ENCODE measurements around the gene TNFRSF18. TPM values are rescaled to one million over a fixed set of nuclear protein-coding genes. Genes with fewer than 3 reads are reported as not detected.
"Not testable (repeated sequence)": the region's sequence is repeated elsewhere in the genome, so short reads cannot be mapped to it uniquely, and the experiment has no call there.

The TNFRSF18 gene
- total RNA-seq, 1 donor from 2014 or later: not detected

GRCh38 chr1:1179983-1180861 is 26.2 kb downstream of the TNFRSF18 start:
- no peak for DNase-seq (ENCODE audit: low spot score)
- no peak for ATAC-seq

DNA sequence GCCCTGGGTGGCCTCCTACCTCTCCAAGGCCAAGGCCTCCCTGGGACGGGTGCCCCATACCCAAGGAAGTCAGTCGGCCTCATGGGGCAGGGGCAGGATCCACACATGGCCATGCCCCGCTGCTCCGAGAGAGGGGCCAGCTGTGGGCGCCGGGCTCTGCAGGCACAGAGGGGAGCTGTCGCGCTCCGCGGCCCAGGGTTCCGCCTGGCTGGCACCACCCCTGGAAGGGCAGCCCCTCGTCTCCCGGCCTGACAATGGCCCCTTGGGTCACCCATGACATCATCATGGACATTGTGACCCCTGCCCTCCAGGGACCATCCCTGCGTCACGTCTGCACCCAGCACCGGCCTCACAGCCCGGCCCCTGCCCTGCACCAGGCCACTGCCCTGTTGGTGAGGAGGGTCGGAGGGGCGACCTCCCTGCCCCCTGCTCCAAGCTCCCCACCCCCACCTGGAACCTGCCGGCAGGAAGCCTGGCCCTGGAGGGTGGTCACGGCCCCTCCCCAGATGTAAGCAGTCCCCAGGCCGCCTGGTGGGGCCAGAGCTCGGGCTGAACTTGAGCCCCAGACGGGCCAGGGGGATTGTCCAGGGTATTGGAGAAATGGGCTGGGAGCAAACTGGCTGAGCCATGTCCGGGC is 26.9 kb downstream of the TNFRSF18 start:
- no peak for ATAC-seq

GRCh38 chr1:1178794-1179331 is 27.5 kb downstream of the TNFRSF18 start:
- DNase-seq (ENCODE audit: low spot score) (no peak), ATAC-seq (no peak)

More for the DNA sequence above, 26.9 kb downstream of the TNFRSF18 start:
- no peak for DNase-seq (ENCODE audit: low spot score)

GRCh38 chr1:1177452-1178206 is 28.8 kb downstream of the TNFRSF18 start:
- DNase-seq (ENCODE audit: low spot score) (no peak), ATAC-seq (no peak)

DNA sequence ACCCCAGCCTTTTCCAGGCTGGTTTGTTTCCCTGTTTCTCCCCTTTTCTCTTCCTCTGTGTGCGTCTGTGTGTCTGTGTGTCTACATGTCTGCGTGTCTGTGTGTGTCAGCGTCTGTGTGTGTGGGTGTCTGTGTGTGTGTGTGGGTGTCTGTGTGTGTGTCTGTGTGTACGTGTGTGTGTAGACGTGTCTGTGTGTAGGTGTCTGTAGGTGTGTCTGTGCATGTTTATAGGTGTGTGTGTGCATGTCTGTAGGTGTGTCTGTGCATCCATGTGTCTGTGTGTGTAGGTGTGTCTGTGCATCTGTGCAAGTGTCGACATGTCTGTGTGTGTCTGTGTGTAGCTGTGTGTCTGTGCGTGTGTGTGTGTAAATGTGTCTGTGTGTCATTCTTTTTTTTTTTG is 29.5 kb downstream of the TNFRSF18 start:
- DNase-seq (ENCODE audit: low spot score): no peak
- ATAC-seq: no peak

DNA sequence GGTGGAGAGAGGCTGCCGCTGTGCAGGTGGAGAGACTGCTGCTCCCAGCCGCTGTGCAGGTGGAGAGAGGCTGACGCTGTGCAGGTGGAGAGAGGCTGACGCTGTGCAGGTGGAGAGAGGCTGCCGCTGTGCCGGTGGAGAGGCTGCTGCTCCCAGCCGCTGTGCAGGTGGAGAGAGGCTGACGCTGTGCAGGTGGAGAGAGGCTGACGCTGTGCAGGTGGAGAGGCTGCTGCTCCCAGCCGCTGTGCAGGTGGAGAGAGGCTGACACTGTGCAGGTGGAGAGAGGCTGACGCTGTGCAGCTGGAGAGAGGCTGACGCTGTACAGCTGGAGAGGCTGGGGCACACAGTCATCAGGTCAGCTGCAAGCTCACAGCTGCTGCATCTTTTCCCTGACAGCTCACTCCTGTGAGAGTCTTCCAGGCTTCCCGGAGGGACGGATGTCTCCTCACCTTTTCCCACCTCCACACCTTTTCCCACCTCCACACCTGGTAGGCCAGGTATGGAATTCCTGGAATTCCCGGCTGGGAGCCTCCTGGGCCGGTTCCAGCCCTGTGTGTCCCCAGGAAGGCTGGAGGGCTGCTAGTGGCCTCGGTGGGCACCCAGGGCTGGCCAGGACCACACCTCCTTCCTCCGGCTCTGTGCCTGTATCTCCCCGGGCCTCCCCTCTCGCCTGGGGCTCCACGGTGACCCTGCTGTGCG is 30.2 kb downstream of the TNFRSF18 start:
- not testable (repeated sequence) for ATAC-seq; DNase-seq (ENCODE audit: low spot score)

- DNase-seq (ENCODE audit: low spot score) (no peak), ATAC-seq (no peak)
These were observed 30.9 kb downstream of the TNFRSF18 start for GRCh38 chr1:1175221-1176062.

GRCh38 chr1:1173793-1174415 is 32.5 kb downstream of the TNFRSF18 start, which contains the start of gene TTLL10:
Gene TTLL10, plus strand, starts transcription at chr1:1173880. Its CDS starts 5,336 bp downstream, at chr1:1179216.
- ATAC-seq: no peak
- DNase-seq (ENCODE audit: low spot score): no peak

DNA sequence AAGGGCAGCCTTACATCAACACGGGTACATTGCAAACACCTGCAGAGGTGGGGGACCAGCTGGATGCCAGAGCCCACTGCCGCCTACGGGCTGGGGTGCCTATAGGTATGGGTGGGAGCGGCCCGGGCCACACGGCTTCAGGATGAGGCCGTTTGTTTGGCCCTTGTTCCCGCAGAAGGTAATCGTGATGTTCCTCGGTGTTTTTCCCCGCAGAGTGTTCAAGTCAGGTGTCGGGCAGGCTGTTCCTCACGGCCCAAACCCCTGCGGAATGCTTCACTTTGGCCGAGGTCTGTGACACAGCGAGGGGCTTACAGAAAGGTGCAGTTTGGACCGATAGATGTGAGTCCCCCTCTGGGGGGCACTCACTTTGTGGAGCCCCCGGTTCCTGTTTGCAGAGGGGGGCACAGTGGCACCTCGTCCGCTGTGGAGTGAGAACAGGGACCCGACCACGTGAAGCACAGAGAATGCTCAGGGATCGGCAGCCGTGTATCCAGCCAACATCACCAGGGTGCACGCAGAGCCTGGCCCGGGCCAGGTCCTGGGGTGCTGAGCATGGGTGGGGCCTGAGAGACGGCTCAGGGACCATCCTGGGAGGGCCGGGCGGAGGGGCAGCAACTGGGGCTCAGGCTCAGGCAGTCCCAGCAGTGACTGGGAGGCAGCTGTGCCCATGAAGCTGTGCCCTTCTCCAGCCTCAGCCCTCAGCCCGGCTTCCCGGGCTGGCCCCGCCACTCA is 33.2 kb downstream of the TNFRSF18 start:
- ATAC-seq (no peak), DNase-seq (ENCODE audit: low spot score) (no peak)

- DNase-seq (ENCODE audit: low spot score) (no peak), ATAC-seq (no peak)
These were observed 34.6 kb downstream of the TNFRSF18 start for GRCh38 chr1:1171546-1172340.

- no peak for DNase-seq (ENCODE audit: low spot score)
- ATAC-seq: no peak
These were observed 35.2 kb downstream of the TNFRSF18 start for GRCh38 chr1:1171161-1171545.

DNA sequence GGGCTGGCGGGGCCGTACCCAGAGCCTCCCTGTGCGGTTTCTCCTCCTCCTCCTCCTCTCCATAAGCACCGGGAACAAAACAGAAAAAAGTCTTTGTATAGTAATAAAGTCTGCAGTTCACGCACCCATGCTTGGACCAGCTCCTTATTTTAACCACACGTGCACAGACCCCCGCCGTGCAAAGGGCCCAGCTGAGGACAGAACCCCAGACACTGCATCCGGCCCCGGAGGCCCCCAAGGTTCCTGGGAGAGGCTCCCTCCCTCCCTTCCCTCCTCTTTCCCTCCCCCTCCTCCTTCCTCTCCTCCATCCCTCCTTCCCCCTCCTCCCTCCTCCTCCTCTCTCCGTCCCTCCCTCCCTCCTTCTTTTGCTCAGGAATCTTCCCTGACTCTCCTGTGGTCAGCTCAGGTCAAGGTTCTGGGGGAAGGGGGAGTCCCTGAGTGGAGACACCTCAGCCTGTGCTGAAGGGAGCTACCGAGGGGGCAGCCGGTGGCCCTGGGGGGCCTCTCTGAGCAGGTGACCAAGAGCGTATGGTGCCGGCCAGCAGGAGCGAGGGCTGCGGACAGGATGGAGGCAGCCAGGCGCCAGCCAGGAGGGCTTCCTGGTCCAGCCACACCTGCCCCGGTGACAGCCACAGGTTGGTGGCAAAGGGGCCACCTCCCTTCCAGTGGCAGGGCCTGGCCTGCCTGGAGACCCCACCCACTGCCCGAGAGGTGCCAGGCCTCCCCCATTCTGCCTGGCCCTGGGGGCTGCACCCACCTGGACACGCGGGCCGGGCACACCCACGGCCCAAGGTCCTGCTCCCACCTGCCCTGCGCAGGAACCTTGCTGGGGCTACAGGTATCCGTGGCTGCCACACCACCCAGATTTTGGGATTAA is 35.9 kb downstream of the TNFRSF18 start:
- DNase-seq (ENCODE audit: low spot score): no peak
- ATAC-seq: no peak

- no peak for DNase-seq (ENCODE audit: low spot score)
- no peak for ATAC-seq
These were observed 36.8 kb downstream of the TNFRSF18 start for GRCh38 chr1:1169429-1170214.

DNA sequence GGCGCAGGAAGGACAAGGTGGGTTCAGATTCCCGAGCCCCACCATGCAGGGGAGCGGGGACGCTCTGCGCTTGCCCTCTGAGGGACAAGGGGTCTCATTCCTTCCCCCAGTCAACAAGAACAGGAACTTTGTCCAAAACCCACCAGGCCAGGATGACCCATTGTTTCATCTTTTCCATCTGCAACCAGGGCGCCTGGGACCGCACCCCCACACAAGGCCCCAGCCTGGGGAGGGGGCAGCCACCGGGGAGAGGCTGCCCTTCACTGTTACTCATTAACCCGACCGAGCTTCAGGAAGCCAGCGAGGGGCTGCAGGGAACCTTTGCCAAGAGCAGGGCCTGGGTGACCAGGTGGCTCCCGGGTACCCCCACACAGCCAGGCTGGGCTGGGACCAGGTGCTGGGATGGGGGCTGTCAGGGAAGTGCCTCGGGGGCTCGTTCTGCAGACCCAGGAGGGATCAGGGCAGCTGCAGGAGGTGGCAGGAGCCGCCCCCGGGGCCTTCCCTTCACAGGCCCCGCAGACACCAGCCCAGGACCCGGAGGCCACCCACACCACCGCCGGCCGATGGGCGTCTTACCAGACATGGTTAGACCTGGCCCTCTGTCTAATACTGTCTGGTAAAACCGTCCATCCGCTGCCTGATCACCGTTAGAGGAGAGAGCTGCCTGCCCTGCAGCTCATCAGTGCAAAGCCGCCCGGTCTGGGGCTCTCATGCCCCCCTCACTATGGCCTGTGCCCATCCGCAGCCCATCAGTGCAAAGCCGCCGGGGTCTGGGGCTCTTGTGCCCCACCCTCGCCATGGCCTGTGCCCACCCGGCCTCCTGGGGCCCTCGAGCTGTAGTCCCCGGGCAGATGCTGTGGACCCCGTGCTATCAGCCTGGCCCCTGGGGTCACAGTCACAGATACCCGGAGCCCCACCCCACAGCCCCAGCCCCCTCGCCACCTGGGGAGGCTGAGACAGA is 37.7 kb downstream of the TNFRSF18 start:
- DNase-seq (ENCODE audit: low spot score) (no peak), ATAC-seq (no peak)

Data from left lobe of liver (tissue), 2 donors.